GM04503 (cell line): Measurements from ENCODE around the gene MLLT3.
"Not testable (repeated sequence)": the region's sequence is repeated elsewhere in the genome, so short reads cannot be mapped to it uniquely, and the experiment has no call there.

ENCODE experiments used
- DNase-seq: peaks from one replicate; pipeline ENCODE4 v3.0.0-alpha.2; 2012; ENCODE audit warnings: low read depth

MLLT3 gene

GRCh38 chr9:20594608-20595007, 27.7 kb downstream of the MLLT3 start:
- DNase-seq: no peak

- DNase-seq: peak; percentile 39
Observed at GRCh38 chr9:20593537-20593936, 28.8 kb downstream of the MLLT3 start.

- no peak for DNase-seq
Observed at GRCh38 chr9:20593105-20593504, 29.2 kb downstream of the MLLT3 start.

GRCh38 chr9:20592673-20593072, 29.6 kb downstream of the MLLT3 start:
- no peak for DNase-seq

GRCh38 chr9:20591223-20591622, 31.1 kb downstream of the MLLT3 start:
- no peak for DNase-seq

GRCh38 chr9:20584968-20585643, 37.2 kb downstream of the MLLT3 start:
- DNase-seq: no peak

- not testable (repeated sequence) for DNase-seq
Observed at GRCh38 chr9:20583088-20583487, 39.2 kb downstream of the MLLT3 start.

- DNase-seq: no peak
Observed at GRCh38 chr9:20582150-20582549, 40.1 kb downstream of the MLLT3 start.

- DNase-seq: no peak
Observed at GRCh38 chr9:20580673-20581072, 41.6 kb downstream of the MLLT3 start.

- DNase-seq: no peak
Observed at GRCh38 chr9:20579524-20580314, 42.6 kb downstream of the MLLT3 start.

GRCh38 chr9:20573023-20573422, 49.3 kb downstream of the MLLT3 start:
- no peak for DNase-seq

GRCh38 chr9:20570756-20571155, 51.5 kb downstream of the MLLT3 start:
- DNase-seq: no peak

GRCh38 chr9:20570087-20570486, 52.2 kb downstream of the MLLT3 start:
- no peak for DNase-seq

GRCh38 chr9:20569525-20569924, 52.8 kb downstream of the MLLT3 start:
- DNase-seq: no peak

- DNase-seq: no peak
Observed at GRCh38 chr9:20568400-20568799, 53.9 kb downstream of the MLLT3 start.

- DNase-seq: no peak
Observed at GRCh38 chr9:20566401-20566800, 55.9 kb downstream of the MLLT3 start.

- no peak for DNase-seq
Observed at GRCh38 chr9:20564650-20565049, 57.6 kb downstream of the MLLT3 start.

GRCh38 chr9:20563917-20564316, 58.4 kb downstream of the MLLT3 start:
- DNase-seq: no peak

GRCh38 chr9:20562051-20562450, 60.2 kb downstream of the MLLT3 start:
- DNase-seq: no peak

- no peak for DNase-seq
Observed at GRCh38 chr9:20561531-20561930, 60.8 kb downstream of the MLLT3 start.

GRCh38 chr9:20559231-20559890, 62.9 kb downstream of the MLLT3 start:
- DNase-seq: no peak

GRCh38 chr9:20558566-20559016, 63.7 kb downstream of the MLLT3 start:
- peak; percentile 85 for DNase-seq
